Esophagus muscularis mucosa (tissue), 3 donors: Measurements from ENCODE around the gene COL4A6.

ENCODE experiments used
- CTCF ChIP-seq, 3 experiments: fragments of 200-600 bp in 2 of 3; fragments of 450-650 bp in 1 of 3; sonication (generic) in 2 of 3; IDR thresholded peaks; one replicate each; pipeline ENCODE4 v1.5.1; 2017 to 2019; ENCODE audit warnings: antibody characterized with exemption in 3 of 3, mild to moderate bottlenecking in 2 of 3, moderate library complexity in 1 of 3
- POLR2AphosphoS5 ChIP-seq, 2 donors: sonication (generic); formaldehyde crosslinking; IDR thresholded peaks; one replicate each; pipeline ENCODE4 v1.6.1; 2017; ENCODE audit warnings: antibody characterized with exemption in 2 of 2

- TF ChIP-seq POLR2AphosphoS5 (IDR thresholded peaks at IDR 0.05) (no peak), CTCF (IDR thresholded peaks at IDR 0.05) (no peak)
Measured at GRCh38 chrX:108203540-108203939, 234.7 kb downstream of the COL4A6 start.
